RWPE1 (cell line): ENCODE results near the gene CEP104.

Experiments used
- CTCF ChIA-PET: fragments of 350-600 bp; sonication (Branson Sonifier 250); formaldehyde crosslinking; extraction: SDS; loops from one replicate; lab custom pipeline; 2021; lab: Yijun Ruan, JAX
- POLR2A ChIA-PET: fragments of 400-600 bp; formaldehyde crosslinking; extraction: SDS; loops from one replicate; lab custom pipeline; 2020; ENCODE audit warnings: antibody characterized with exemption; ENCODE audit not compliant: low non-redundant PET; lab: Yijun Ruan, JAX
- DNase-seq: peaks from one replicate; pipeline ENCODE4 v3.0.0; 2012; ENCODE audit warnings: low spot score
- H3K27ac ChIP-seq: fragments of 450-650 bp; 2 replicates; pipeline ENCODE4 v1.5.1; 2017
- TF ChIP-seq, protein P1 (sequence below): fragments of 450-650 bp; conservative IDR thresholded peaks from 2 replicates; pipeline ENCODE4 v1.5.1; 2017; ENCODE audit warnings: low read depth, mild to moderate bottlenecking

Gene CEP104

DNA sequence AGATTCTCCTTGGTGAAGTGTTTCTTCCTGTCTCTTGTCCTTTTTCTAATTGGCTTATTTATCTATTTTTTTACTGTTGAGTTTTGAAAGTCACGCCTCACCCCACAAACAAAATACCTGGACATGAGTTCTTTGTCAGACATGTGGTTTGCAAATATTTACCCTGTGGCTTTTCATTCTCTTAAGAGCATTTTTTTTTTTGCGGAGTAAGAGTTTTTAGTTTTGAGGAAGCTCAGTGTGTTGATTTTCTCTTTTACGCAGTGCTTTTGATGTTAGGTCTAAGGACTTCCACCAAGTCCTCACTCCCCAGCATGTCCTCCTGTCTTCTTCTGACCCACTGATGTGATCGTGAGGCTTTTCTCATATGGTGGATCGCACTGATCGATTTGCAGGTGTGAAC, 7.9 kb upstream of the CEP104 start:
- POLR2A ChIA-PET, result no interaction called here
- CTCF ChIA-PET, result no interaction called here
- no peak overlapping the region for H3K27ac ChIP-seq
- TF ChIP-seq, protein P1, sequence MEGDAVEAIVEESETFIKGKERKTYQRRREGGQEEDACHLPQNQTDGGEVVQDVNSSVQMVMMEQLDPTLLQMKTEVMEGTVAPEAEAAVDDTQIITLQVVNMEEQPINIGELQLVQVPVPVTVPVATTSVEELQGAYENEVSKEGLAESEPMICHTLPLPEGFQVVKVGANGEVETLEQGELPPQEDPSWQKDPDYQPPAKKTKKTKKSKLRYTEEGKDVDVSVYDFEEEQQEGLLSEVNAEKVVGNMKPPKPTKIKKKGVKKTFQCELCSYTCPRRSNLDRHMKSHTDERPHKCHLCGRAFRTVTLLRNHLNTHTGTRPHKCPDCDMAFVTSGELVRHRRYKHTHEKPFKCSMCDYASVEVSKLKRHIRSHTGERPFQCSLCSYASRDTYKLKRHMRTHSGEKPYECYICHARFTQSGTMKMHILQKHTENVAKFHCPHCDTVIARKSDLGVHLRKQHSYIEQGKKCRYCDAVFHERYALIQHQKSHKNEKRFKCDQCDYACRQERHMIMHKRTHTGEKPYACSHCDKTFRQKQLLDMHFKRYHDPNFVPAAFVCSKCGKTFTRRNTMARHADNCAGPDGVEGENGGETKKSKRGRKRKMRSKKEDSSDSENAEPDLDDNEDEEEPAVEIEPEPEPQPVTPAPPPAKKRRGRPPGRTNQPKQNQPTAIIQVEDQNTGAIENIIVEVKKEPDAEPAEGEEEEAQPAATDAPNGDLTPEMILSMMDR, result no peak
- DNase-seq, result no peak

- no peak for DNase-seq
- TF ChIP-seq, protein P1, result no peak
- CTCF ChIA-PET, result no interaction called here
- no peak overlapping the region for H3K27ac ChIP-seq
- POLR2A ChIA-PET, result no interaction called here
Observed at GRCh38 chr1:3863231-3863935, 6.4 kb upstream of the CEP104 start.

DNA sequence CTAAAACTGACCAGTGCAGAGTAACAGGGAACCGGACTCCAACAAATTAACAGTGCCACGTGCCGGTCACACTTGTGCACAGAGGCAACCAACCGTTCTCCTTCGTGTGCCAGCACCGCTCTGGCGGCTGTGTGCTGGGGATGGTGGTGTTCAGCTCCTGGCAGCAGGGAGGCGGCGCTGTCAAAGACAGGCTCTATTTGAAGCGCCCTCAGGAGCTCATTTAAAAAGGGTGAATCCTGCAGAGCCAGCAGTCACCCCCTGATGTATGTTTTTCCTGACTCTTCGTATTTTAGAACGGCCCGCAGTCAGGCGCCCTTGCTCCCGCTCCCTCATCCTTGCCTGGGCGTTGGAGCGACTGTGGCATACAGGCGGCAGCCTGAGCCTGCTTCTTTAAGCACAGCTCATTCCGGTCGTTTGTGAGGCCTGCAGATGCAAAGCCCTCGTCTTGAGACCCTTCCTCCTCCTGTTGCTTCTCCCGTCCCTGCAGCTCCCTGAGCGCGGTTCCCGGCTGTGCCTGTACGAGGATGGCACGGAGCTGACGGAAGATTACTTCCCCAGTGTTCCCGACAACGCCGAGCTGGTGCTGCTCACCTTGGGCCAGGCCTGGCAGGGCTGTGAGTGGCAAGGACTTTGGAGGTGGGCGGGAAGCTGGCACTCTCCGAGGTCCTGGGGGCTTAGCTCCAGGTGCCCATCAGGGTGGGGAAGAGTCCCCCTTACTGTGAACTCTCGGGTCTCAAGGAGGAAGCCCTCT, 1.4 kb upstream of the CEP104 start:
- POLR2A ChIA-PET, result no interaction called here
- peak; percentile 20 for DNase-seq
- peak overlapping the region; percentile 83 for H3K27ac ChIP-seq
- TF ChIP-seq, protein P1, result peak; percentile 20; the same call in 1 of the 2 replicates
- CTCF ChIA-PET, result interaction anchor here (0.7 to 1.4 kb wide), 2 partner anchors 11 to 74 kb away, joined by 3 to 5 read pairs; no protein-coding TSS in a partner anchor

- CTCF ChIA-PET, result interaction anchor here (0.7 to 1.4 kb wide), 3 partner anchors 11 to 75 kb away, joined by 3 to 5 read pairs (median 3); no protein-coding TSS in a partner anchor
- H3K27ac ChIP-seq, result peak overlapping the region; percentile 83
- POLR2A ChIA-PET, result interaction anchor here (0.7 kb wide), 1 partner anchor 25 kb away, joined by 4 read pairs; no protein-coding TSS in a partner anchor
- DNase-seq, result no peak
- TF ChIP-seq, protein P1, result no peak
Observed at GRCh38 chr1:3857791-3858129, 749 bp upstream of the CEP104 start.

DNA sequence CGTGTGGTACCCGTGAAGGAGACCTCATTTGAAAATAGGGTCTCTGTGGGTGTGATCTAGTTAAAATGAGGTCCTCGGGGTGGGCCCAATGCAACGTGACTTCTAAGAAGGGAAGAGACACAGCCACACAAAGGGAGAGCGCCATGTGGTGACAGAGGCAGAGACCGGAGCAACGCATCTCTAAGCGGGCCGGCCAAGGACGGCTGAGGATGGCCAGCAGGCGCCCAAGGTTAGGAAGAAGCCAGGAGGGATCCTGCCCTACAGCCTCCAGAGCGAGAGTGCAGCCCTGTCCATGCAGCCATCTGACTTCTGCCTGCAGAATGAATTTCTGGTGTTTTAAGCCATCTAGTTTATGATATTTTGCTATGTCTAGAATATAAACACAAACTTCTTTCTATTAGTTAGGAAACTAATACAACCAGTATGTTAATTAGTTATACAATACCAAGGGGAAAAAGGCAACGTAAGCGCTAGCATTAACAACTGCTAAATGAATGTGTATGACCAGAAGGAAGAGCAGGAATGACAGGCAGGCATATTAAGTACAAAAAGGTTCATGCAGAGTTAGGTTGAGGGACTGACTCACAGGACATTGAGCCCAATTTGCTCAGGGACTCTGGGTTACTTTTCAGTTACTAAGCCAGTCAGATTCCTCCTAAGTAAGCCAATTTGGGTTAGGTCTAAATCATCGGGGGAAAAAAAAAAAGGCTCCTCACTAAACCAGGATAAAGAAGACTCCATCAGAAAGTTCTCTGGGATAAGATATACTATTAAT, 4.1 kb downstream of the CEP104 start:
- CTCF ChIA-PET, result no interaction called here
- no peak for DNase-seq
- no peak overlapping the region for H3K27ac ChIP-seq
- POLR2A ChIA-PET, result no interaction called here
- TF ChIP-seq, protein P1, result no peak

GRCh38 chr1:3852091-3852490, 4.9 kb downstream of the CEP104 start:
- H3K27ac ChIP-seq, result no peak overlapping the region
- TF ChIP-seq, protein P1, result no peak
- POLR2A ChIA-PET, result no interaction called here
- DNase-seq, result no peak
- CTCF ChIA-PET, result interaction anchor here (0.6 kb wide), 1 partner anchor 1921 kb away, joined by 4 read pairs; no protein-coding TSS in a partner anchor
